ENCODE data around the gene AFDN. TPM values are rescaled to one million over a fixed set of nuclear protein-coding genes. Genes with fewer than 3 reads are reported as not detected.

Gene AFDN
- total RNA-seq, 1 experiment from 2014 or later = 19.9 TPM

- no peaks in the 10 kb centered on the region for H3K27me3 ChIP-seq
- DNase-seq = no peak
- H3K4me3 ChIP-seq = no peak overlapping the region
- no peaks in the 10 kb centered on the region for H3K36me3 ChIP-seq
- no peaks in the 10 kb centered on the region for H3K9me3 ChIP-seq
These were observed 154.3 kb downstream of the AFDN start for GRCh38 chr6:167980911-167981580.

- DNase-seq = no peak
- no peaks in the 10 kb centered on the region for H3K36me3 ChIP-seq
- no peaks in the 10 kb centered on the region for H3K9me3 ChIP-seq
- H3K27me3 ChIP-seq = no peaks in the 10 kb centered on the region
- no peak overlapping the region for H3K4me3 ChIP-seq
These were observed 155.3 kb downstream of the AFDN start for GRCh38 chr6:167981916-167982462.

GRCh38 chr6:167984144-167984719, 157.5 kb downstream of the AFDN start:
- no peaks in the 10 kb centered on the region for H3K27me3 ChIP-seq
- no peak for DNase-seq
- H3K4me3 ChIP-seq = no peak overlapping the region
- no peaks in the 10 kb centered on the region for H3K36me3 ChIP-seq
- H3K9me3 ChIP-seq = no peaks in the 10 kb centered on the region

GRCh38 chr6:167984876-167985604, 158.3 kb downstream of the AFDN start:
- no peak for DNase-seq
- H3K4me3 ChIP-seq = no peak overlapping the region
- H3K36me3 ChIP-seq = no peaks in the 10 kb centered on the region
- no peaks in the 10 kb centered on the region for H3K27me3 ChIP-seq
- no peaks in the 10 kb centered on the region for H3K9me3 ChIP-seq

GRCh38 chr6:167985911-167986595, 159.3 kb downstream of the AFDN start:
- H3K36me3 ChIP-seq = no peaks in the 10 kb centered on the region
- H3K9me3 ChIP-seq = no peaks in the 10 kb centered on the region
- DNase-seq = no peak
- H3K4me3 ChIP-seq = no peak overlapping the region
- H3K27me3 ChIP-seq = no peaks in the 10 kb centered on the region

GRCh38 chr6:167987396-167988153, 160.9 kb downstream of the AFDN start:
- H3K27me3 ChIP-seq = no peaks in the 10 kb centered on the region
- no peaks in the 10 kb centered on the region for H3K36me3 ChIP-seq
- H3K9me3 ChIP-seq = no peaks in the 10 kb centered on the region
- no peak overlapping the region for H3K4me3 ChIP-seq
- DNase-seq = no peak

GRCh38 chr6:167988154-167988495, 161.4 kb downstream of the AFDN start:
- no peak overlapping the region for H3K4me3 ChIP-seq
- no peaks in the 10 kb centered on the region for H3K9me3 ChIP-seq
- no peaks in the 10 kb centered on the region for H3K27me3 ChIP-seq
- DNase-seq = no peak
- no peaks in the 10 kb centered on the region for H3K36me3 ChIP-seq

GRCh38 chr6:167988945-167989841, 162.5 kb downstream of the AFDN start:
- H3K27me3 ChIP-seq = no peaks in the 10 kb centered on the region
- no peaks in the 10 kb centered on the region for H3K36me3 ChIP-seq
- H3K9me3 ChIP-seq = no peaks in the 10 kb centered on the region
- DNase-seq = no peak
- no peak overlapping the region for H3K4me3 ChIP-seq

GRCh38 chr6:167990016-167990945, 163.6 kb downstream of the AFDN start:
- Histone ChIP-seq H3K27me3 (no peaks in the 10 kb centered on the region), H3K9me3 (no peaks in the 10 kb centered on the region), H3K36me3 (no peaks in the 10 kb centered on the region), H3K4me3 (no peak overlapping the region)
- DNase-seq = no peak

GRCh38 chr6:167993169-167993568, 166.5 kb downstream of the AFDN start:
- H3K4me3 ChIP-seq = no peak overlapping the region
- no peaks in the 10 kb centered on the region for H3K9me3 ChIP-seq
- DNase-seq = no peak
- H3K36me3 ChIP-seq = no peaks in the 10 kb centered on the region
- no peaks in the 10 kb centered on the region for H3K27me3 ChIP-seq

GRCh38 chr6:167993831-167994230, 167.1 kb downstream of the AFDN start:
- Histone ChIP-seq H3K27me3 (no peaks in the 10 kb centered on the region), H3K36me3 (no peaks in the 10 kb centered on the region), H3K4me3 (no peak overlapping the region), H3K9me3 (no peaks in the 10 kb centered on the region)
- DNase-seq = no peak

- H3K4me3 ChIP-seq = no peak overlapping the region
- no peaks in the 10 kb centered on the region for H3K36me3 ChIP-seq
- H3K9me3 ChIP-seq = no peaks in the 10 kb centered on the region
- DNase-seq = no peak
- H3K27me3 ChIP-seq = no peaks in the 10 kb centered on the region
These were observed 168.6 kb downstream of the AFDN start for GRCh38 chr6:167995302-167995701.

GRCh38 chr6:167995731-167996151, 169.0 kb downstream of the AFDN start:
- Histone ChIP-seq H3K9me3 (no peaks in the 10 kb centered on the region), H3K36me3 (no peaks in the 10 kb centered on the region), H3K4me3 (no peak overlapping the region), H3K27me3 (no peaks in the 10 kb centered on the region)
- no peak for DNase-seq

- no peaks in the 10 kb centered on the region for H3K36me3 ChIP-seq
- DNase-seq = no peak
- H3K27me3 ChIP-seq = no peaks in the 10 kb centered on the region
- H3K9me3 ChIP-seq = no peaks in the 10 kb centered on the region
- H3K4me3 ChIP-seq = no peak overlapping the region
These were observed 169.9 kb downstream of the AFDN start for GRCh38 chr6:167996424-167997199.
